K562 (cell line): ENCODE measurements around the gene DDX23. TPM values are rescaled to one million over a fixed set of nuclear protein-coding genes. Genes with fewer than 3 reads are reported as not detected.

Experiments
- ARID1B ChIP-seq: fragments of 450-650 bp; IDR thresholded peaks from 2 replicates; pipeline ENCODE4 v1.6.1; 2016; ENCODE audit warnings: antibody characterized with exemption, mild to moderate bottlenecking, inconsistent platforms
- CREM ChIP-seq: IDR thresholded peaks from 2 replicates; pipeline ENCODE4 v1.6.1; 2014; ENCODE audit warnings: antibody characterized with exemption, low read depth
- CTCFL ChIP-seq: IDR thresholded peaks from 2 replicates; pipeline ENCODE4 v1.6.1; 2011; ENCODE audit warnings: borderline replicate concordance, low read depth, mild to moderate bottlenecking, moderate library complexity, low read length; ENCODE audit not compliant: insufficient read depth, poor library complexity, severe bottlenecking
- ESRRB ChIP-seq: fragments of 250-450 bp; sonication (Bioruptor Pico); IDR thresholded peaks from 2 replicates; pipeline ENCODE4 v1.5.0; 2020; ENCODE audit warnings: mild to moderate bottlenecking, moderate library complexity, borderline replicate concordance
- FOXA3 ChIP-seq, 2 experiments: fragments of 450-650 bp in 1 of 2; sonication (generic) in 1 of 2; formaldehyde crosslinking; IDR thresholded peaks in 1 of 2; conservative IDR thresholded peaks in 1 of 2; 2 replicates each; pipeline versions ENCODE4 v1.4.0 to v1.8.0; 2020 to 2022; ENCODE audit warnings: mild to moderate bottlenecking in 2 of 2, missing genetic modification reagents in 1 of 2
- HCFC1 ChIP-seq: IDR thresholded peaks from 2 replicates; pipeline ENCODE4 v1.6.1; 2012; ENCODE audit warnings: low read depth, low read length, improper control_type of control experiment
- MAFF ChIP-seq: IDR thresholded peaks from 2 replicates; pipeline ENCODE4 v1.6.1; 2012; ENCODE audit warnings: low read length, improper control_type of control experiment
- PCBP1 ChIP-seq: fragments of 200-400 bp; formaldehyde crosslinking; IDR thresholded peaks from 2 replicates; pipeline ENCODE4 v1.6.1; 2018; ENCODE audit warnings: mild to moderate bottlenecking, low read depth, low read length; ENCODE audit not compliant: poor library complexity, severe bottlenecking
- SMC3 ChIP-seq: conservative IDR thresholded peaks from 2 replicates; pipeline ENCODE4 v1.6.1; 2011; ENCODE audit warnings: low read depth, low read length, improper control_type of control experiment; ENCODE audit not compliant: insufficient read depth
- TCF7 ChIP-seq: sonication (generic); IDR thresholded peaks from 2 replicates; pipeline ENCODE4 v1.6.1; 2016; ENCODE audit warnings: antibody characterized with exemption, borderline replicate concordance
- XRCC5 ChIP-seq: fragments of 200-400 bp; formaldehyde crosslinking; IDR thresholded peaks from 2 replicates; pipeline ENCODE4 v1.6.1; 2017; ENCODE audit warnings: low read depth, mild to moderate bottlenecking, low read length
- ZNF23 ChIP-seq: fragments of 250-450 bp; sonication (Bioruptor Pico); IDR thresholded peaks from 2 replicates; pipeline ENCODE4 v1.4.0; 2020; ENCODE audit warnings: mild to moderate bottlenecking
- ZNF274 ChIP-seq: IDR thresholded peaks from 2 replicates; pipeline ENCODE4 v1.6.1; 2011; ENCODE audit warnings: low read depth, mild to moderate bottlenecking, low read length, moderate library complexity, borderline replicate concordance
- ZNF282 ChIP-seq: sonication (generic); formaldehyde crosslinking; IDR thresholded peaks from 2 replicates; pipeline ENCODE4 v1.8.1; 2023; ENCODE audit warnings: missing genetic modification reagents
- ZNF384 ChIP-seq: IDR thresholded peaks from 2 replicates; pipeline ENCODE4 v1.6.1; 2012; ENCODE audit warnings: low read depth, low read length, improper control_type of control experiment
- polyA plus RNA-seq, 8 experiments: library from polyadenylated mRNA; depleted of rRNA in 4 of 8; stranded (reverse) in 5 of 8; unstranded in 3 of 8; fragments of >200 nt; fragmentation: Nextera tagmentation in 2 of 8; fragmentation: Illumina TruSeq in 1 of 8; extraction: Ambion mirVana in 2 of 8; extraction: Trizol in 1 of 8; gene quantifications; 2 replicates each; pipeline versions ENCODE4 v1.2.1 to v1.2.3, GENCODE V29; 2011 to 2014; ENCODE audit warnings: inconsistent platforms in 1 of 8, missing spikeins in 1 of 8
- total RNA-seq, 7 experiments: library from RNA; depleted of rRNA in 6 of 7; stranded (reverse); fragments of >200 nt in 6 of 7; fragmentation: Illumina TruSeq in 2 of 7; extraction: Trizol in 2 of 7; gene quantifications; 2 replicates each; pipeline versions ENCODE4 v1.2.1 to v1.2.3, GENCODE V29; 2011 to 2021; ENCODE audit warnings: low replicate concordance in 1 of 7
- TF ChIP-seq, protein P1 (sequence below): sonication (generic); formaldehyde crosslinking; IDR thresholded peaks from 2 replicates; pipeline ENCODE4 v1.9.0; 2022; ENCODE audit warnings: mild to moderate bottlenecking, missing genetic modification reagents
- TF ChIP-seq, protein P2 (sequence below): fragments of 250-450 bp; sonication (Bioruptor Pico); IDR thresholded peaks from 2 replicates; pipeline ENCODE4 v1.8.0; 2021; ENCODE audit warnings: moderate library complexity, mild to moderate bottlenecking, inconsistent platforms
- TF ChIP-seq, protein P3 (sequence below): fragments of 450-650 bp; formaldehyde crosslinking; IDR thresholded peaks from 2 replicates; pipeline ENCODE4 v1.4.0; 2020; ENCODE audit warnings: mild to moderate bottlenecking, moderate library complexity
- TF ChIP-seq, protein P4 (sequence below): fragments of 450-650 bp; IDR thresholded peaks from 2 replicates; pipeline ENCODE4 v1.7.1; 2018; ENCODE audit warnings: mild to moderate bottlenecking, low read depth; ENCODE audit not compliant: partially characterized antibody

DDX23 gene
- total and polyA plus RNA-seq, 9 of the 15 experiments (the other 6 are each of a cell fraction or from before 2014, with no cell fraction given): 32.4 to 138 (median 104) TPM

DNA sequence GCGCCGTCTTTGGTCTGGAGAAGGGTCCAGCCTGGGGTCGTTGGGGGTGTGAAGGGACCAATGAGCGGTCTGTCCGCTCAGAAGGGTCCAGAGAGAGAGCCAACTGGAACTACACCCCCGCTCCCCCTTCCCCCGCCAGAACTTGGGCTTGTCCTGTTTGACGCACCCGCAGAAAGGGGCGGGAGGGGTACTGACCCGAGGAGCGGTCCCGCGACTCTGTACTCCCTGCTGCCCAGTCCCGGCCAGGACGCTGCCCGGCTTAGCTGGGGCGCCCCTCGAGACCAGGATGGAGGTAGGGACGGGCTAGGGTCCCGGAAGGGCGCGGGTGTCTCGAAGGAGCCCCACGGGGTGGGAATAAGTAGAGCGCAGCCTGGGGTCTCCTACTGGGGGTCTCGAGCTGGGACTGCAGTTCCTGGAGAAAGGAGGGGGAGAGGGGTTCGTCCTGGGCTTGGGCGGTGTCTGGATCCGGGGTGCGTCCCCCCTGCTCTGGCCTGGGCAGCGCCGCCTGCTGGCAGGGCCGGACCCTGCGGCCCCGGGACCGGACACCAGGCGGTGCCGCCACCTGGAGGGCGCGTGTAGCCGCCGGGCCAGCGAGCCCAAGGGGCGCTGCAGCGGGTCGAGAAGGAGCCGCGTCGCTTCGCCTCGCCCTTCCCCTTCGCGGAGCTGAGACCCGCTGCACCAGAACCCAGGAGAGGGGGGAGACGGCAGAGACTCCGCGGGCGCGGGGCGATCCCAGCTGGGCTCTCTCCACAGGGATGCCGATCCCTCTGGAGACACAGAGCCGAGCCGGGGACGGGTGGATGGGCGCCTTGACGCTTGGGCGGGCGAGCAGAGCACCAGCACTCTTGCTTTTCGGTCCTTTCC lies 37.5 kb downstream of the DDX23 start (continued):
- TF ChIP-seq ESRRB (CRISPR knock-in tag) (no peak), SMC3 (peak; percentile 85), HCFC1 (peak; percentile 56), ZNF384 (peak; percentile 65), CTCFL (peak; percentile 99), CREM (peak; percentile 74), XRCC5 (peak; percentile 94; the same call in 1 of the 2 replicates), PCBP1 (peak; percentile 83), ZNF282 (CRISPR knock-in tag) (peak; percentile 92), ARID1B (0 out of 2 replicates have a peak, but pooled peaks have one; percentile 26), ZNF23 (no peak), FOXA3 (CRISPR knock-in tag; conservative IDR thresholded peaks at IDR 0.05 in 1 of 2, IDR thresholded peaks at IDR 0.05 in 1 of 2) (peak in 1 of 2 experiments; percentile 78; a peak in 2 of 4 replicates), ZNF274 (no peak), TCF7 (0 out of 2 replicates have a peak, but pooled peaks have one; percentile 41), MAFF (no peak)
- TF ChIP-seq, protein P1, sequence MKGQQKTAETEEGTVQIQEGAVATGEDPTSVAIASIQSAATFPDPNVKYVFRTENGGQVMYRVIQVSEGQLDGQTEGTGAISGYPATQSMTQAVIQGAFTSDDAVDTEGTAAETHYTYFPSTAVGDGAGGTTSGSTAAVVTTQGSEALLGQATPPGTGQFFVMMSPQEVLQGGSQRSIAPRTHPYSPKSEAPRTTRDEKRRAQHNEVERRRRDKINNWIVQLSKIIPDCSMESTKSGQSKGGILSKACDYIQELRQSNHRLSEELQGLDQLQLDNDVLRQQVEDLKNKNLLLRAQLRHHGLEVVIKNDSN (CRISPR knock-in tag): 0 out of 2 replicates have a peak, but pooled peaks have one; percentile 29
- TF ChIP-seq, protein P2, sequence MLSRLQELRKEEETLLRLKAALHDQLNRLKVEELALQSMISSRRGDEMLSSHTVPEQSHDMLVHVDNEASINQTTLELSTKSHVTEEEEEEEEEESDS: no peak
- TF ChIP-seq, protein P3, sequence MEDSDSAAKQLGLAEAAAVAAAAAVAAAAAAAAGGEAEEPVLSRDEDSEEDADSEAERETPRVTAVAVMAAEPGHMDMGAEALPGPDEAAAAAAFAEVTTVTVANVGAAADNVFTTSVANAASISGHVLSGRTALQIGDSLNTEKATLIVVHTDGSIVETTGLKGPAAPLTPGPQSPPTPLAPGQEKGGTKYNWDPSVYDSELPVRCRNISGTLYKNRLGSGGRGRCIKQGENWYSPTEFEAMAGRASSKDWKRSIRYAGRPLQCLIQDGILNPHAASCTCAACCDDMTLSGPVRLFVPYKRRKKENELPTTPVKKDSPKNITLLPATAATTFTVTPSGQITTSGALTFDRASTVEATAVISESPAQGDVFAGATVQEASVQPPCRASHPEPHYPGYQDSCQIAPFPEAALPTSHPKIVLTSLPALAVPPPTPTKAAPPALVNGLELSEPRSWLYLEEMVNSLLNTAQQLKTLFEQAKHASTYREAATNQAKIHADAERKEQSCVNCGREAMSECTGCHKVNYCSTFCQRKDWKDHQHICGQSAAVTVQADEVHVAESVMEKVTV (CRISPR knock-in tag): peak; percentile 65
- TF ChIP-seq, protein P4, sequence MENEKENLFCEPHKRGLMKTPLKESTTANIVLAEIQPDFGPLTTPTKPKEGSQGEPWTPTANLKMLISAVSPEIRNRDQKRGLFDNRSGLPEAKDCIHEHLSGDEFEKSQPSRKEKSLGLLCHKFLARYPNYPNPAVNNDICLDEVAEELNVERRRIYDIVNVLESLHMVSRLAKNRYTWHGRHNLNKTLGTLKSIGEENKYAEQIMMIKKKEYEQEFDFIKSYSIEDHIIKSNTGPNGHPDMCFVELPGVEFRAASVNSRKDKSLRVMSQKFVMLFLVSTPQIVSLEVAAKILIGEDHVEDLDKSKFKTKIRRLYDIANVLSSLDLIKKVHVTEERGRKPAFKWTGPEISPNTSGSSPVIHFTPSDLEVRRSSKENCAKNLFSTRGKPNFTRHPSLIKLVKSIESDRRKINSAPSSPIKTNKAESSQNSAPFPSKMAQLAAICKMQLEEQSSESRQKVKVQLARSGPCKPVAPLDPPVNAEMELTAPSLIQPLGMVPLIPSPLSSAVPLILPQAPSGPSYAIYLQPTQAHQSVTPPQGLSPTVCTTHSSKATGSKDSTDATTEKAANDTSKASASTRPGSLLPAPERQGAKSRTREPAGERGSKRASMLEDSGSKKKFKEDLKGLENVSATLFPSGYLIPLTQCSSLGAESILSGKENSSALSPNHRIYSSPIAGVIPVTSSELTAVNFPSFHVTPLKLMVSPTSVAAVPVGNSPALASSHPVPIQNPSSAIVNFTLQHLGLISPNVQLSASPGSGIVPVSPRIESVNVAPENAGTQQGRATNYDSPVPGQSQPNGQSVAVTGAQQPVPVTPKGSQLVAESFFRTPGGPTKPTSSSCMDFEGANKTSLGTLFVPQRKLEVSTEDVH: peak; percentile 30
